H1 (cell line): ENCODE measurements around the gene ACOT12. TPM values are rescaled to one million over a fixed set of nuclear protein-coding genes. Genes with fewer than 3 reads are reported as not detected.

Experiments used
- CTCF ChIA-PET: fragments of 300-600 bp; sonication (Branson Sonifier 250); formaldehyde crosslinking; loops from one replicate; lab custom pipeline; 2021; ENCODE audit not compliant: partially characterized antibody; lab: Charles Lee
- POLR2A ChIA-PET: fragments of 300-600 bp; sonication (Branson Sonifier 250); formaldehyde crosslinking; loops from one replicate; lab custom pipeline; 2021; ENCODE audit warnings: inconsistent platforms; ENCODE audit not compliant: partially characterized antibody; lab: Charles Lee
- DNase-seq, 2 experiments: peaks; one replicate each; pipeline versions ENCODE4 v3.0.0 to v3.0.0-alpha.2; 2010 to 2022; ENCODE audit warnings: low spot score in 2 of 2, low read depth in 1 of 2, mixed read lengths in 1 of 2
- FAIRE-seq: peaks from 2 replicates; lab custom pipeline; 2011; peaks lifted over from hg19 to GRCh38; lab: Jason Lieb, UNC
- H2AFZ ChIP-seq: 2 replicates; pipeline ENCODE4 v1.8.1; 2012; ENCODE audit warnings: low read length, inconsistent platforms
- H2AK5ac ChIP-seq: 2 replicates; pipeline ENCODE4 v1.6.1; 2013; ENCODE audit warnings: low read depth, low read length
- H2BK120ac ChIP-seq: replicated peaks from 2 replicates; pipeline ENCODE3; 2013; ENCODE audit warnings: low read depth, low read length, inconsistent platforms
- H2BK12ac ChIP-seq: 2 replicates; pipeline ENCODE4 v1.6.1; 2013; ENCODE audit warnings: low read depth, low read length
- H2BK15ac ChIP-seq: 2 replicates; pipeline ENCODE4 v1.6.1; 2013; ENCODE audit warnings: low read length
- H2BK20ac ChIP-seq: 2 replicates; pipeline ENCODE4 v1.6.1; 2013; ENCODE audit warnings: low read length
- H2BK5ac ChIP-seq: 2 replicates; pipeline ENCODE4 v1.6.1; 2013; ENCODE audit warnings: low read depth, low read length
- H3K14ac ChIP-seq: 2 replicates; pipeline ENCODE4 v1.6.1; 2013; ENCODE audit warnings: inconsistent platforms; ENCODE audit not compliant: insufficient read length
- H3K18ac ChIP-seq: 2 replicates; pipeline ENCODE4 v1.6.1; 2013; ENCODE audit warnings: low read length; ENCODE audit errors: extremely low read depth
- H3K23ac ChIP-seq: 2 replicates; pipeline ENCODE4 v1.6.1; 2013; ENCODE audit warnings: inconsistent platforms; ENCODE audit not compliant: insufficient read length
- H3K23me2 ChIP-seq: 2 replicates; pipeline ENCODE4 v1.6.1; 2013; ENCODE audit warnings: low read depth, low read length
- H3K27ac ChIP-seq: 2 replicates; pipeline ENCODE4 v1.6.1; 2011; ENCODE audit warnings: low read depth, low read length, inconsistent platforms
- H3K27me3 ChIP-seq, 4 experiments: replicated peaks in 1 of 4; 1 replicate in 1 of 4; 2 replicates in 3 of 4; pipeline versions ENCODE4 v1.6.1 to v1.8.1; 2011 to 2013; ENCODE audit warnings: low read length in 3 of 4, mild to moderate bottlenecking in 3 of 4, inconsistent platforms in 2 of 4, mixed read lengths in 2 of 4, moderate library complexity in 1 of 4; ENCODE audit not compliant: control insufficient read depth in 3 of 4, insufficient read depth in 3 of 4; ENCODE audit errors: extremely low read depth in 1 of 4
- H3K36me3 ChIP-seq, 4 experiments: 2 replicates each; pipeline versions ENCODE4 v1.6.1 to v1.8.1; 2011 to 2013; ENCODE audit warnings: mild to moderate bottlenecking in 4 of 4, low read length in 3 of 4, moderate library complexity in 2 of 4, control low read depth in 1 of 4, inconsistent platforms in 1 of 4; ENCODE audit not compliant: insufficient read depth in 4 of 4, control insufficient read depth in 2 of 4
- H3K4ac ChIP-seq: replicated peaks from 2 replicates; pipeline ENCODE3; 2013; ENCODE audit warnings: low read length, low read depth, mixed read lengths, inconsistent platforms; ENCODE audit not compliant: insufficient read length
- H3K4me1 ChIP-seq, 4 experiments: replicated peaks in 1 of 4; 1 replicate in 1 of 4; 2 replicates in 3 of 4; pipeline versions ENCODE4 v1.6.1 to v1.8.1; 2011 to 2013; ENCODE audit warnings: low read length in 3 of 4, inconsistent platforms in 2 of 4, mixed read lengths in 1 of 4; ENCODE audit not compliant: insufficient read depth in 4 of 4, control insufficient read depth in 3 of 4
- H3K4me2 ChIP-seq, 2 experiments: 2 replicates each; pipeline versions ENCODE4 v1.6.1 to v1.8.1; 2011 to 2013; ENCODE audit warnings: low read depth in 2 of 2, low read length in 2 of 2, control low read depth in 1 of 2, inconsistent platforms in 1 of 2, mild to moderate bottlenecking in 1 of 2; ENCODE audit not compliant: insufficient read depth in 1 of 2
- H3K4me3 ChIP-seq, 4 experiments: fragments of 200-600, 300-600 bp in 1 of 4; sonication (generic), shearing (Covaris generic), sonication (Bioruptor Twin) in 1 of 4; 2 replicates each; pipeline versions ENCODE4 v1.5.1 to v1.8.1; 2011 to 2016; ENCODE audit warnings: low read length in 4 of 4, low read depth in 3 of 4, control low read depth in 2 of 4, inconsistent platforms in 2 of 4, mild to moderate bottlenecking in 2 of 4, mixed read lengths in 1 of 4, moderate library complexity in 1 of 4; ENCODE audit not compliant: insufficient read depth in 2 of 4; ENCODE audit errors: extremely low read depth in 1 of 4
- H3K56ac ChIP-seq: replicated peaks from 2 replicates; pipeline ENCODE3; 2013; ENCODE audit warnings: low read depth, mild to moderate bottlenecking, mixed read lengths, low read length, inconsistent platforms; ENCODE audit not compliant: insufficient read length
- H3K79me1 ChIP-seq: 2 replicates; pipeline ENCODE4 v1.6.1; 2013; ENCODE audit warnings: low read depth, low read length, control low read depth
- H3K79me2 ChIP-seq, 2 experiments: 2 replicates each; pipeline versions ENCODE4 v1.6.1 to v1.8.1; 2012 to 2013; ENCODE audit warnings: low read length in 2 of 2, mild to moderate bottlenecking in 2 of 2, inconsistent platforms in 1 of 2; ENCODE audit not compliant: insufficient read depth in 2 of 2, control insufficient read depth in 1 of 2
- H3K9ac ChIP-seq, 4 experiments: replicated peaks in 1 of 4; 1 replicate in 1 of 4; 2 replicates in 3 of 4; pipeline versions ENCODE4 v1.6.1 to v1.8.1; 2011 to 2013; ENCODE audit warnings: low read depth in 3 of 4, low read length in 3 of 4, control low read depth in 2 of 4, mild to moderate bottlenecking in 2 of 4, moderate library complexity in 2 of 4, inconsistent platforms in 1 of 4; ENCODE audit errors: extremely low read depth in 1 of 4
- H3K9me3 ChIP-seq, 2 experiments: 2 replicates each; pipeline versions ENCODE4 v1.6.1 to v1.8.1; 2012 to 2013; ENCODE audit warnings: mild to moderate bottlenecking in 2 of 2, moderate library complexity in 2 of 2, control low read depth in 1 of 2, inconsistent platforms in 1 of 2, low read depth in 1 of 2, low read length in 1 of 2, mixed read lengths in 1 of 2; ENCODE audit not compliant: insufficient read depth in 2 of 2
- H4K20me1 ChIP-seq, 2 experiments: replicated peaks in 1 of 2; 2 replicates each; pipeline versions ENCODE3 to v1.8.1; 2011 to 2013; ENCODE audit warnings: inconsistent platforms in 2 of 2, low read length in 2 of 2, mild to moderate bottlenecking in 1 of 2; ENCODE audit not compliant: insufficient read depth in 2 of 2, control insufficient read depth in 1 of 2
- H4K5ac ChIP-seq: 2 replicates; pipeline ENCODE4 v1.6.1; 2013; ENCODE audit warnings: low read length, low read depth, mixed read lengths, inconsistent platforms; ENCODE audit not compliant: insufficient read length
- H4K8ac ChIP-seq: 2 replicates; pipeline ENCODE4 v1.8.0; 2013; ENCODE audit warnings: mild to moderate bottlenecking, moderate library complexity, low read length, inconsistent platforms; ENCODE audit not compliant: insufficient read depth; ENCODE audit errors: extremely low read depth
- H4K91ac ChIP-seq: replicated peaks from 2 replicates; pipeline ENCODE3; 2013; ENCODE audit warnings: low read length, mixed read lengths, inconsistent platforms; ENCODE audit not compliant: insufficient read length
- CBX5 ChIP-seq: fragments of 300-800, 300-1000 bp; sonication (generic); IDR thresholded peaks from 2 replicates; pipeline ENCODE4 v1.7.1; 2016; ENCODE audit warnings: antibody characterized with exemption, low read length, low read depth
- CEBPB ChIP-seq: IDR thresholded peaks from 2 replicates; pipeline ENCODE4 v1.6.1; 2012; ENCODE audit warnings: low read depth, low read length
- EZH2 ChIP-seq: fragments of 200-600 bp; sonication (generic); IDR thresholded peaks from 2 replicates; pipeline ENCODE4 v1.7.1; 2012; ENCODE audit warnings: low read depth, mild to moderate bottlenecking, moderate library complexity, low read length, inconsistent platforms; ENCODE audit not compliant: severe bottlenecking
- MAFK ChIP-seq: IDR thresholded peaks from 2 replicates; pipeline ENCODE4 v1.6.1; 2012; ENCODE audit warnings: low read depth, mild to moderate bottlenecking, improper control_type of control experiment, low read length
- SIRT6 ChIP-seq: IDR thresholded peaks from one replicate; pipeline ENCODE4 v1.7.1; 2012; ENCODE audit warnings: low read length, inconsistent platforms
- SP2 ChIP-seq: IDR thresholded peaks from 2 replicates; pipeline ENCODE4 v1.6.1; 2012; ENCODE audit warnings: mild to moderate bottlenecking, low read length, inconsistent platforms
- TCF12 ChIP-seq: IDR thresholded peaks from 2 replicates; pipeline ENCODE4 v1.6.1; 2011; ENCODE audit warnings: low read depth, mild to moderate bottlenecking, low read length
- WGBS, 2 experiments: shearing (Covaris generic) in 1 of 2; methylation state at CpG; one replicate each; pipeline versions ENCODE4 v1.1.6 to v1.1.7; 2013 to 2015; ENCODE audit warnings: low lambda C conversion rate in 2 of 2, mixed read lengths in 2 of 2, inconsistent platforms in 1 of 2, low coverage in 1 of 2, missing lambda C conversion rate in 1 of 2; ENCODE audit not compliant: insufficient replicate concordance in 2 of 2, insufficient coverage in 1 of 2, insufficient read length in 1 of 2; ENCODE audit errors: extremely low coverage in 1 of 2, missing lambda C conversion rate in 1 of 2; 5-methylcytosine and 5-hydroxymethylcytosine counted together
- polyA plus RNA-seq, 7 experiments: library from polyadenylated mRNA; depleted of rRNA in 3 of 7; stranded (reverse) in 5 of 7; unstranded in 2 of 7; fragments of >200 nt in 5 of 7; fragments of 200-250 nt in 2 of 7; gene quantifications; 1 replicate in 5 of 7; 2 replicates in 1 of 7; 4 replicates in 1 of 7; pipeline versions ENCODE4 v1.2.1 to v1.2.3, GENCODE V29; 2011 to 2013; ENCODE audit warnings: missing spikeins in 2 of 7, mixed read lengths in 2 of 7
- total RNA-seq: library from RNA; stranded (reverse); fragmentation: NEBNext Ultra II Directional; extraction: Animal tissue kit (Norgen Biotek cat#: 25700); gene quantifications from 2 replicates; pipeline ENCODE4 v1.2.1, GENCODE V29; 2021

Gene ACOT12
- total and polyA plus RNA-seq, 2 of the 8 experiments (the other 6 are each of a cell fraction or from before 2014, with no cell fraction given) = 0.29 TPM; not detected in 1

- no peaks in the 10 kb centered on the region; a peak in 2 of 7 replicates for H3K4me1 ChIP-seq
- no peak overlapping the region for H2BK5ac ChIP-seq
- H2AFZ ChIP-seq = peak overlapping the region; percentile 68; the same call in 1 of the 2 replicates
- H3K4ac ChIP-seq = no peak overlapping the region
- no peak overlapping the region for H4K5ac ChIP-seq
- H3K4me2 ChIP-seq = no peak overlapping the region
- FAIRE-seq (no peak), DNase-seq (no peak)
- no peak overlapping the region for H3K23ac ChIP-seq
- H4K20me1 ChIP-seq = no peaks in the 10 kb centered on the region
- H4K91ac ChIP-seq = no peak overlapping the region
- WGBS, 2 experiments = 80% methylated on average over 4 of the region's 4 CpGs; no CpG with 5 or more reads in 1 of the 2 experiments
- H2BK20ac ChIP-seq = no peak overlapping the region
- H3K27me3 ChIP-seq = no peaks in the 10 kb centered on the region
- H3K9me3 ChIP-seq = no peaks in the 10 kb centered on the region
- no peak overlapping the region for H3K4me3 ChIP-seq
- H3K79me2 ChIP-seq = no peaks in the 10 kb centered on the region
- no peaks in the 10 kb centered on the region for H3K23me2 ChIP-seq
- no peak overlapping the region for H3K56ac ChIP-seq
- POLR2A ChIA-PET = interaction anchor here (1.1 kb wide), 1 partner anchor 59 kb away, joined by 3 read pairs; no protein-coding TSS in a partner anchor
- TF ChIP-seq CEBPB (no peak), TCF12 (no peak), SIRT6 (no peak), EZH2 (no peak), SP2 (no peak), MAFK (no peak), CBX5 (no peak)
- H3K36me3 ChIP-seq = no peaks in the 10 kb centered on the region
- no peak overlapping the region for H3K18ac ChIP-seq
- no peak overlapping the region for H3K27ac ChIP-seq
- H3K79me1 ChIP-seq = no peaks in the 10 kb centered on the region
- no peak overlapping the region for H3K9ac ChIP-seq
- H3K14ac ChIP-seq = no peak overlapping the region
- H2BK120ac ChIP-seq = no peak overlapping the region
- no peak overlapping the region; the same call in 1 of the 2 replicates for H2AK5ac ChIP-seq
- CTCF ChIA-PET = interaction anchor here (2.2 kb wide), 1 partner anchor 22 kb away, joined by 6 read pairs; no protein-coding TSS in a partner anchor
- H2BK12ac ChIP-seq = no peak overlapping the region
- peak overlapping the region; percentile 23; the same call in 1 of the 2 replicates for H2BK15ac ChIP-seq
- H4K8ac ChIP-seq = no peak overlapping the region
Measured at GRCh38 chr5:81349161-81349560, 44.8 kb downstream of the ACOT12 start.
